Measurements from ENCODE around the gene COLEC11.

DNA sequence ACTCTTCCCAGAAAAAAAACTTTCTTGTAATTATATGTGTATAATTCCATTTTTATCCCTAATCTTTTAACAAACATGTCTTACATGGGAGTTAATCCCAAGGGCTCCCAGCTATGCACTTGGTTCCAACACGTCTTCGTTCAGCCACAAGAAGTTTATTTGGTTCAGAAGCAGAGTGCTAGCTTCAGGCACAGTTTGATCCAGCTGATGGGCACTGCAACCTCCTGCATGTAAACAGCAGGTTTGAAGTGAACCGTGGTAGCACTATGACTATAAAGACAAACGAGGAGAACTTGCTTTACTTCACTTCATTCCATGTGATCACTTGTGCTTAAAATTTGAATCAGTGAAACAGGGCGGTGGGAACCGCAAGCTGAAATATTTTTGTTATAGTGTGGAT lies 29.8 kb upstream of the COLEC11 start:
- TF ChIP-seq CTCF (IDR thresholded peaks at IDR 0.05) (no peak), POLR2A (IDR thresholded peaks at IDR 0.05) (no peak)
